Stomach (tissue), 4 donors: ENCODE results near the gene ITPR1.

ENCODE experiments used
- EP300 ChIP-seq: sonication (generic); formaldehyde crosslinking; IDR thresholded peaks from one replicate; pipeline ENCODE4 v1.6.1; 2017; ENCODE audit warnings: antibody characterized with exemption
- TF ChIP-seq, protein P1 (sequence below), 7 experiments: fragments of 450-650 bp in 4 of 7; fragments of 200-600 bp in 3 of 7; sonication (generic) in 3 of 7; IDR thresholded peaks; one replicate each; pipeline ENCODE4 v1.5.1; 2016 to 2019; ENCODE audit warnings: antibody characterized with exemption in 7 of 7, control low read depth in 2 of 7, mild to moderate bottlenecking in 1 of 7

DNA sequence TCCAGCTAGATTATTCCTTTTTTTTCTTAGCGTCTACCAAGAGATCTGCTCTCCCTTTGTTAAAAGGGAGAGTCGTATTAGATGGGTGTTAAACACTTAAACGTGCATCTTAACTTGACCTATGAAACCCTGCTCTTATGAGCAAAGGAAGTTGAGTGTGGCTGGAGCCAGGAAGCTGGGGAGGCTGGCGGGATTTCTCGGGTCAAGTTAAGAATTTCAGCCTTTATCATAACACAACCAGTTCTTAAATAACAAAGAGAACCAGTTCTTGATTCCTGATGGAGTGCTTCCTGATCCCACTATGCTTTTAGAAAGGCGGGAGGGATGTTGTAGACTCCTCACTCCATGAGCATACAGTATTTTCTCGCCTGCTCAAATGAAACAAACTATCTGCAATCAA is 215.1 kb downstream of the ITPR1 start:
- TF ChIP-seq, protein P1, sequence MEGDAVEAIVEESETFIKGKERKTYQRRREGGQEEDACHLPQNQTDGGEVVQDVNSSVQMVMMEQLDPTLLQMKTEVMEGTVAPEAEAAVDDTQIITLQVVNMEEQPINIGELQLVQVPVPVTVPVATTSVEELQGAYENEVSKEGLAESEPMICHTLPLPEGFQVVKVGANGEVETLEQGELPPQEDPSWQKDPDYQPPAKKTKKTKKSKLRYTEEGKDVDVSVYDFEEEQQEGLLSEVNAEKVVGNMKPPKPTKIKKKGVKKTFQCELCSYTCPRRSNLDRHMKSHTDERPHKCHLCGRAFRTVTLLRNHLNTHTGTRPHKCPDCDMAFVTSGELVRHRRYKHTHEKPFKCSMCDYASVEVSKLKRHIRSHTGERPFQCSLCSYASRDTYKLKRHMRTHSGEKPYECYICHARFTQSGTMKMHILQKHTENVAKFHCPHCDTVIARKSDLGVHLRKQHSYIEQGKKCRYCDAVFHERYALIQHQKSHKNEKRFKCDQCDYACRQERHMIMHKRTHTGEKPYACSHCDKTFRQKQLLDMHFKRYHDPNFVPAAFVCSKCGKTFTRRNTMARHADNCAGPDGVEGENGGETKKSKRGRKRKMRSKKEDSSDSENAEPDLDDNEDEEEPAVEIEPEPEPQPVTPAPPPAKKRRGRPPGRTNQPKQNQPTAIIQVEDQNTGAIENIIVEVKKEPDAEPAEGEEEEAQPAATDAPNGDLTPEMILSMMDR (IDR thresholded peaks at IDR 0.05) = no peak
- TF ChIP-seq EP300 = no peak
